Left ventricle myocardium superior (tissue), 1 donor: ENCODE measurements around the gene SLC39A10. TPM values are rescaled to one million over a fixed set of nuclear protein-coding genes. Genes with fewer than 3 reads are reported as not detected.

ENCODE experiments used
- ATAC-seq: fragments of 200-7000 bp; cut with Tn5 transposase; one replicate; pipeline ENCODE4 v1.9.1; 2020; ENCODE audit warnings: mild to moderate bottlenecking, moderate library complexity
- DNase-seq: peaks from one replicate; pipeline ENCODE4 v3.0.0-alpha.2; 2020
- intact Hi-C: fragments of 100-400 bp; cut with micrococcal nuclease; formaldehyde crosslinking; loops from one replicate; pipeline ENCODE4 v1.11.0; 2022
- total RNA-seq: library from RNA; stranded (reverse); fragmentation: NEBNext Ultra II Directional; extraction: Animal tissue kit (Norgen Biotek cat#: 25700); gene quantifications from one replicate; pipeline ENCODE4 v1.2.1, GENCODE V29; 2021
- donor health status: DM: no; HTN: yes; CAD: no; lungs with severe emphysema.

SLC39A10 gene
- total RNA-seq, 1 donor from 2014 or later: 9.7 TPM

GRCh38 chr2:195700480-195700879, 43.5 kb downstream of the SLC39A10 start:
- DNase-seq (no peak), ATAC-seq (no peak)
- intact Hi-C loops: no loop called here

- DNase-seq (no peak), ATAC-seq (no peak)
- intact Hi-C loops: no loop called here
Measured at GRCh38 chr2:195706161-195706900, 49.3 kb downstream of the SLC39A10 start.

DNA sequence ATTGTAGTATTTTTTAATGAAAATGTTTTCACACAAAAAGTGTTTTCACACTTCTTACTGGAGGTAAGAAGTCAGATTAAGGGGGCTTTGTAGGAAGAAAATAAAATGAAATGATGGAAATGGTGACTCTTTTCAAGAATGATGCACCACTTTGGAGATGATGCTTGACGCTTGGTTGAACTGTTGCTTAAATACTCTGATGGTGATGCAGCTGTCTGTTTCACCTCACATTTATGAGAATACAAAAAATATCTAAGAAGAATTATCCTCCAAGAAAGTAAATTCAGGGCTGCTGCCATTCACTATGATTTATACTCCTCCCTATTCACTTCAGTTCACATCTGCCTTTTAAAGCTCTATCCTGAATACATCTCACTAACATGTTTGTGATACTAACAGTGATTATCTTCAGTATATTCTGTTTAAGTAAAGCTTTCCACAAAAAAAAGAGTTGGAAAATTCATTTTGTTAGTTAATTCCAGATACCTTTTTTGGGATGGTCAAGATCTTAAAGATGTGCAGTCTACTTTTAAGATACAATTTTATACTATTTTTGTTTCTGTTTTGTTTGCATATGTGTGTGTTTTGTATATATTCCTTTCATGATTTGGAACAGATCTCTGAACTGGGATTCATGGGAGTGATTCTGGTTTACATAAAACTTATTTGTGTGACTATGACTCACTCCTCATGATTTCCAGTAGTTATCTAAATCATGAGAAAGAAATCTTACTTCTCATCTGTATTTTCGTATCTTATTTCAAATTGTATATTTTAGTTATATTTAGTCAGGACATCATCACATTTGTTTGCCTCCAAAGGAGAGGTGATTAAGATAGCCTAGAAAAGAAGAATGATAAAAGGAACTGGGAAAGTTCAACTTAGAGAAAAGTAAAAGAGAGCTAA, 53.1 kb downstream of the SLC39A10 start:
- intact Hi-C loops: no loop called here
- ATAC-seq: no peak
- no peak for DNase-seq

DNA sequence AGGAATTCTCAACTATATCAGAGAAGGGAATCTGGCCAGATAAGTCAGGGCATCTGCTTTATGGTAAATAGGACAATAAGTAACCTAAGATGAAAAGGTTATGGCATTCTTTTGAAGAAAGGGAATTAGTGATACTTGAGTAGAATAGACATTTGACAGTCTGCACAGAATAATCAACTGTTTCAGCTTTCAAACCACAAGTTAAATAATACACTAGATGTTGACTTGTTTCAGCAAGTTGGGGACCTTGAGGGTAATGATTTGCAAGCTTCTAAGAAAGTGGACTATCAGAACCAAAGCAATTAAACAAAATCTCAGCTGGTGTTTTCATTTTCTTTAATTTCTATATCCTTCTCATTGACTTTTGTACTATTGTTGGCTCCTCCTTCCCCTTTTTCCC, 54.5 kb downstream of the SLC39A10 start:
- ATAC-seq (no peak), DNase-seq (no peak)
- intact Hi-C loops: no loop called here

- ATAC-seq: no peak
- intact Hi-C loops: no loop called here
- no peak for DNase-seq
Measured at GRCh38 chr2:195716466-195716865, 59.4 kb downstream of the SLC39A10 start.

GRCh38 chr2:195721042-195721441, 64.0 kb downstream of the SLC39A10 start:
- DNase-seq: no peak
- intact Hi-C loops: no loop called here
- ATAC-seq: no peak

DNA sequence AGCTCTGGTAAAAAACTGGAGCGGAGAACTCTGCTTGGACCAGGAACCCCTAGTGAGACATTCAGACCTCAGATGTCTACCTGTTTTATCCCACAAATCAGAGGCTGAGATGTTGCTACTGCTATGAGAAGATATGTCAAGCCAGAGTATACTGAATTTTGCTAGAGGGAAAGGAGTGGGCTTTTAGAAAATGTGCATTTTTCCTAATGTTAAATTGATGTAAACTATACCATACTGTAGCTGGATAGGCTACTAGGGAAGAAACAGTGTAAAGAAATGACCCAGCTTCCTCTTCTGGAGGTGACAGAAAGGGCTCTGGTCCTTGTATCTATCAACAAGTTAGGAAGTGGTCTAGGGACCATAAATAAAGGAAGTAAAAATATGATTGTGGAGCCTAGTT, 65.0 kb downstream of the SLC39A10 start:
- intact Hi-C loops: no loop called here
- ATAC-seq (no peak), DNase-seq (no peak)

DNA sequence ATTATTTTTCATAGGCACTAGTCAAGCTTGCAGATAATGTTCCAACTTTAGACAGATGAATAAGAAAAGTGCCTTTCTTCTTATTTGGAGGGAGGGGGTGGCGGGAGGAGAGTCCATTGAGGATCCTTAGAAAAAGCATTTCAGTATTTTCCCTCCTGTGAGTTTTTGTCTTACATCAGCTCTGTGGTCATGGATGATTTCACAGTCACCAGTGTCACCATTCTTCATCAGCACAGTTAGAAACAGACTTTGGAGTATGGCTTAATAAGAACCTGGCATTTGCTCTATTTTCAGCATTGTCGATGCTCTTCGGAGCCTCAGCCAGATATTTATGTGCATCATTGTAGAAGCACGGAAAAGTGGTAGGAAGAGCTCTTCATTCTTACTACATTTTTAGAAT, 70.1 kb downstream of the SLC39A10 start:
- ATAC-seq (no peak), DNase-seq (no peak)
- intact Hi-C loops: no loop called here

DNA sequence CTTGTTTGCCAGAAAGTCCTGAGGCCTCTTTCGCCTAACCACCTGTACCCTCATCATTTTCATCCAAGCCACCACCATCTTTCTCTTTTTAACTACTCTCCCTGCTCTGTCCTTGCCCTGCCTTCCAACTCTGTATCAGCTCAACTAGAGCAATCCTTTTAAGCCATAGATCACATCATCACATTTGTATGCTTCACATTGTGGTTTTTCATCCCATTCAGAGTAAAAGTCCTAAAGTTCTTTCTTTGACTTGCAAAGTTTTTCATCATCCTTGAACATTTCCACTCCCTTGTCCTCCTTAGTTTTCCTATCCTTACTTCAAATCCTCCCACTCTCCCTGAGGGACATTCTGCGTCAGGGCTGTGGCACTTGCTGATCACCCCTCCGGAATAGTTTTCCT, 73.9 kb downstream of the SLC39A10 start:
- DNase-seq (no peak), ATAC-seq (no peak)
- intact Hi-C loops: no loop called here

DNA sequence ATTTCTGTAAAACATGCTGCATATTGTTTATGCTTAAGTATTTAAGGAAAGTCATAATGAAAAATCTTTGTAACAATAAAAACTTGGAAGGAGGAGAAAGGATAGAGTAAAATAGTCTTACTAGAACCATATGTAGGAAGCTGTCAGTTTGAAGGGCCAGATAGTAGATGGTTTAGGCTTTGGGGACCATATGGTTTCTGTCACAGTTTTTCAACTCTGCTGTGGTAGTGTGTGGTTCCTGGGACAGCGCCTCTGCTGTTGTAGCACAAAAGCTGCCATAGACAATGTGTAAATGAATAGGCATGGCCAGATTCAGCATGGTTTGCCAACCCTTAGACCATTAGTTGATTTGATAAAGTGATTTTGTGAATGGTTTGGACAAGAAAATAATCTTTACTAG, 75.5 kb downstream of the SLC39A10 start:
- intact Hi-C loops: no loop called here
- no peak for DNase-seq
- ATAC-seq: no peak

GRCh38 chr2:195733831-195734230, 76.8 kb downstream of the SLC39A10 start:
- ATAC-seq (no peak), DNase-seq (no peak)
- intact Hi-C loops: no loop called here

- intact Hi-C loops: no loop called here
- DNase-seq (no peak), ATAC-seq (no peak)
Measured at GRCh38 chr2:195734395-195734794, 77.4 kb downstream of the SLC39A10 start.

DNA sequence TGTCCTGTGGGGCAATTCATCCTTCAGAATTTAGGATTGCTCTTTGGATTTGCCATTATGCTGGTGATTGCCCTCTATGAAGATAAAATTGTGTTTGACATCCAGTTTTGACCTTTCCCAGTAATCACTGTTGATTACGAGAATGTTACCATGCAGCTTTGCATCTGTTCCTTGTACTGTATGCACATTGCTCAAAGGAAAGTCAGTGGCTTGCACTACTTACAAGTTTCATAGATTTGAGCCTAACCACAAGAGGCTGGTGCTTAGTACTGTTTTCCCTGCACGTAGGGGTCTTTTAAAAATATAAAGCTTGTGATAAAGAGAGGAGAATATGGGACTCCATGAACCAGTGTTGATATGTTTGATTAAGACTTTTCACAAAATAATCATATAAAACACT, 77.9 kb downstream of the SLC39A10 start:
- intact Hi-C loops: no loop called here
- DNase-seq: no peak

GRCh38 chr2:195735347-195735746, 78.3 kb downstream of the SLC39A10 start:
- ATAC-seq: no peak
- intact Hi-C loops: no loop called here
- no peak for DNase-seq

More for the DNA sequence above, 77.9 kb downstream of the SLC39A10 start:
- ATAC-seq: no peak

DNA sequence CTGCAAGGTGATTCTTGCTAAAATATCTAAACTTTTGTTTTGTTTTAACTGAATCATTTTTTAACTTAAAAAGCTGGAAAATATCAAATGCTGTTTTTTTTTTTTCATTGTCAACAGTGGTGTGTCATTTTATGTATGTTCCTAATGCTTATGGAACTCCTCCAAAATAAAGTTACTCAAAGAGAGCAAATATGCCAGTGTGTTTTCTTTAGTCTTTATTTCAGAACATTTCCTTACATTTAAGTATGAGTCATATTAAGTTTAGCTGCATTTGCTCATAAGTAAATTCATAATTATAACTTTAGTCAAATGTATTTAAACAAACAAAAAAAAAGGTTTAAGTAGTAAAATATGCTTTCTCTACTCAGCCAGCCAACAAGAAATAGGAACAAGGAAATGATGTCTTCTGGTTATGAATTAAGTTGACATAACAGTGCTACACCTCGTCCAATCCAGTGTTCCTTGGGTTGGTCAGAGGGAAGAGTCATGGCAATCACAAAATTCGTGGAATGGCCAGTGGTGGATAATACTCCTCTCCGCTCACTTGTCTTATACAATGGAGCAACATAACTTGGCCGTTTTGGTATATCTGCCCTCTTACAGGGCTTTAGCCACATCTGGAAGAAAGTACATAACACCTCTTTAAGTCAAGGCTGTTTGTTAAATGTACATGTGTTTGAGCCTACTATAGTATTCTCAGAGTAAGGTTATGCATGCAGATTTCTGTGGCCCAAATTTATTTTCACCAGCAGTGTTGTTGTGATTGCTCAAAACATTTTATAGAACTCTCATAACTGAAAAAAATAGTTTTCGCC, 80.7 kb downstream of the SLC39A10 start:
- intact Hi-C loops: no loop called here
- DNase-seq: no peak
- no peak for ATAC-seq

DNA sequence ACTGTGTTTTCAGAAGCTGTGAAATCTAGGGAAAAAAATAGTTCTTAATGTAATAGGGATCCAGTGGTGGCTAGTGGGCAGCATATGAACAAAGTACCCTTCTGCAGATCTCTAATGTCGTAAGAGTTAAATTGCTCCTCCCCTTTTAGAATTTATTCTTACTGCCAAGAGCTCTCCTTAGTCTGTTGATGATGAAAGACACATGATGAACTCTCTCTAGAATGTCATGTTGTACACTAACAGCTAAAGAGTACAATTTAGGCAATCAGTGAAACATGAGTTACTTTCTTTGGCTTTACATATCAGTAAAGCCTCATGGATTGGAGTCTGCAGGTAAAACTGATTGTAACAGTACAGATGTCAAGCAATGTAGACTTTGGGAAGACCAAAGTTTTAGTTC, 84.2 kb downstream of the SLC39A10 start:
- DNase-seq: no peak
- intact Hi-C loops: no loop called here
- no peak for ATAC-seq

DNA sequence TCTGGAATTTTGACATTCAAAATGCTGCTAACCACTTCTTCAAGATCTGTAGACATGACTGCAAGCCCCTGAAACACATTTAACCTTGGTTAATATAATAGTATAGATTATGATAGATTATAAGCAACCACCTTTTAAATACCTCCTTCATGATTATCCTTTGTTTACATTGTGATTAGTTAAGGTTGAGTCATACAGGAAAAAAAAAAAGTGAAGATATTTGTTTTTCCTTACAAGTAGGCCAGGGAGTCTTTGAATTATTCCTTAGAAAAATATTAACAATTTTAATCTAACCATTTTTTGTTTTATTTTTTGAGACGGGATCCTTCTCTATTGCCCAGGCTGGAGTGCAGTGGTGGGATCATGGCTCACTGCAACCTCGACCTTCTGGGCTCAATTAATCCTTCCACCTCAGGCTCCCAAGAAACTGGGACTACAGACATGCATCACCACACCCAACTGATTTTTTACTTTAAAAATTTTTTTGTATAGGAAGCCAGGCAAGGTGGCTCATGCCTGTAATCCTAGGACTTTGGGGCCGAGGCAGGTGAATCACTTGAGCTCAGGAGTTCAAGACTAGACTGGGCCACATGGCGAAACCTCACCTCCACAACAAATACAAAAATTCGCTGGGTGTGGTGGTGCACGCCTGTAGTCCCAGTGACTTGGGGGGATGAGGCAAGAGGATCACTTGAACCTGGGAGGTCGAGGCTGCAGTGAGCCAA, 99.4 kb downstream of the SLC39A10 start:
- intact Hi-C loops: no loop called here
- no peak for ATAC-seq
- no peak for DNase-seq

- ATAC-seq (no peak), DNase-seq (no peak)
- intact Hi-C loops: no loop called here
Measured at GRCh38 chr2:195758846-195759245, 101.8 kb downstream of the SLC39A10 start.

GRCh38 chr2:195759877-195760276, 102.9 kb downstream of the SLC39A10 start:
- no peak for ATAC-seq
- no peak for DNase-seq

More at GRCh38 chr2:195759877-195760276, 102.9 kb downstream of the SLC39A10 start:
- intact Hi-C loops: no loop called here
